Neural cell (in vitro differentiated cells): ENCODE measurements around the gene MYMK. TPM values are rescaled to one million over a fixed set of nuclear protein-coding genes. Genes with fewer than 3 reads are reported as not detected.

Experiments
- H2AFZ ChIP-seq: fragments of 200-600, 300-800 bp; sonication (generic), shearing (Covaris generic); 2 replicates; pipeline ENCODE4 v1.6.0; 2014; ENCODE audit warnings: low read depth, mild to moderate bottlenecking, antibody characterized with exemption, low read length, moderate library complexity
- H3F3A ChIP-seq: fragments of 200-600 bp; shearing (Covaris generic); 2 replicates; pipeline ENCODE4 v1.6.1; 2016; ENCODE audit warnings: mild to moderate bottlenecking, moderate library complexity, mixed read lengths, antibody characterized with exemption, low read length; ENCODE audit not compliant: insufficient read depth, poor library complexity, severe bottlenecking
- H3K27ac ChIP-seq: fragments of 200-600, 300-800 bp; sonication (generic), shearing (Covaris generic); 2 replicates; pipeline ENCODE4 v1.5.1; 2014; ENCODE audit warnings: mild to moderate bottlenecking, low read length, moderate library complexity
- H3K27me3 ChIP-seq: fragments of 300-800, 200-600 bp; sonication (generic), shearing (Covaris generic); 2 replicates; pipeline ENCODE4 v1.6.0; 2014; ENCODE audit warnings: mild to moderate bottlenecking, low read depth, low read length, moderate library complexity; ENCODE audit not compliant: insufficient read depth
- H3K36me3 ChIP-seq: fragments of 300-800, 200-600 bp; sonication (generic), shearing (Covaris generic); 2 replicates; pipeline ENCODE4 v1.5.1; 2014; ENCODE audit warnings: mild to moderate bottlenecking, antibody characterized with exemption, low read length, moderate library complexity; ENCODE audit not compliant: insufficient read depth
- H3K4me2 ChIP-seq: fragments of 300-800, 200-600 bp; sonication (generic), shearing (Covaris generic); 2 replicates; pipeline ENCODE4 v1.6.0; 2014; ENCODE audit warnings: mild to moderate bottlenecking, low read length
- H3K4me3 ChIP-seq: fragments of 300-800, 200-600 bp; sonication (generic), shearing (Covaris generic); 2 replicates; pipeline ENCODE4 v1.5.1; 2014; ENCODE audit warnings: mild to moderate bottlenecking, low read length, moderate library complexity
- H3K79me2 ChIP-seq: fragments of 200-600 bp; shearing (Covaris generic); replicated peaks from 2 replicates; pipeline ENCODE4 v1.6.0; 2014; ENCODE audit warnings: mild to moderate bottlenecking, low read length, moderate library complexity; ENCODE audit not compliant: insufficient read depth
- H3K9ac ChIP-seq: fragments of 300-800, 200-600 bp; sonication (generic), shearing (Covaris generic); 2 replicates; pipeline ENCODE4 v1.6.1; 2016; ENCODE audit warnings: mild to moderate bottlenecking, low read length, mixed read lengths
- H3K9me2 ChIP-seq: fragments of 200-600 bp; shearing (Covaris generic); 2 replicates; pipeline ENCODE4 v1.6.1; 2016; ENCODE audit warnings: mild to moderate bottlenecking, low read length, mixed read lengths; ENCODE audit not compliant: insufficient read depth
- H3K9me3 ChIP-seq: fragments of 200-600, 300-800 bp; sonication (generic), shearing (Covaris generic); 2 replicates; pipeline ENCODE4 v1.6.1; 2016; ENCODE audit warnings: mild to moderate bottlenecking, mixed run types, low read length, moderate library complexity, mixed read lengths
- H4K20me1 ChIP-seq: fragments of 200-600 bp; shearing (Covaris generic); 2 replicates; pipeline ENCODE4 v1.6.1; 2016; ENCODE audit warnings: mild to moderate bottlenecking, mixed run types; ENCODE audit not compliant: insufficient read depth
- EP300 ChIP-seq: fragments of 450-650 bp; conservative IDR thresholded peaks from 2 replicates; pipeline ENCODE4 v1.6.1; 2014; ENCODE audit warnings: antibody characterized with exemption, mild to moderate bottlenecking, moderate library complexity; ENCODE audit not compliant: poor library complexity, severe bottlenecking
- EZH2 ChIP-seq: fragments of 200-600, 300-800 bp; shearing (Covaris generic), sonication (generic); IDR thresholded peaks from 2 replicates; pipeline ENCODE4 v1.6.1; 2014; ENCODE audit warnings: antibody characterized with exemption, low read length, borderline replicate concordance, mild to moderate bottlenecking; ENCODE audit not compliant: insufficient read depth, poor library complexity, severe bottlenecking
- MXI1 ChIP-seq: fragments of 450-650 bp; conservative IDR thresholded peaks from 2 replicates; pipeline ENCODE4 v1.6.1; 2014; ENCODE audit warnings: antibody characterized with exemption, mild to moderate bottlenecking; ENCODE audit not compliant: poor library complexity, severe bottlenecking
- POLR2AphosphoS5 ChIP-seq: IDR thresholded peaks from 2 replicates; pipeline ENCODE4 v1.6.1; 2012
- RAD21 ChIP-seq: fragments of 450-650 bp; conservative IDR thresholded peaks from 2 replicates; pipeline ENCODE4 v1.6.1; 2014; ENCODE audit warnings: antibody characterized with exemption, mild to moderate bottlenecking, moderate library complexity
- SMC3 ChIP-seq: fragments of 450-650 bp; conservative IDR thresholded peaks from 2 replicates; pipeline ENCODE4 v1.6.1; 2014; ENCODE audit warnings: antibody characterized with exemption, mild to moderate bottlenecking, moderate library complexity; ENCODE audit not compliant: poor library complexity
- TAF1 ChIP-seq: IDR thresholded peaks from 2 replicates; pipeline ENCODE4 v1.6.1; 2012; ENCODE audit warnings: low read depth
- polyA plus RNA-seq: library from polyadenylated mRNA; depleted of rRNA; stranded (reverse); fragments of >200 nt; gene quantifications from 2 replicates; pipeline ENCODE4 v1.2.3, GENCODE V29; 2014
- TF ChIP-seq, protein P1 (sequence below): IDR thresholded peaks from 2 replicates; pipeline ENCODE4 v1.6.1; 2012; ENCODE audit warnings: borderline replicate concordance
- TF ChIP-seq, protein P2 (sequence below): fragments of 450-650 bp; IDR thresholded peaks from 2 replicates; pipeline ENCODE4 v1.5.1; 2014; ENCODE audit warnings: antibody characterized with exemption, mild to moderate bottlenecking, moderate library complexity; ENCODE audit not compliant: poor library complexity, severe bottlenecking

MYMK gene
- polyA plus RNA-seq, 1 donor from 2014 or later, result not detected

DNA sequence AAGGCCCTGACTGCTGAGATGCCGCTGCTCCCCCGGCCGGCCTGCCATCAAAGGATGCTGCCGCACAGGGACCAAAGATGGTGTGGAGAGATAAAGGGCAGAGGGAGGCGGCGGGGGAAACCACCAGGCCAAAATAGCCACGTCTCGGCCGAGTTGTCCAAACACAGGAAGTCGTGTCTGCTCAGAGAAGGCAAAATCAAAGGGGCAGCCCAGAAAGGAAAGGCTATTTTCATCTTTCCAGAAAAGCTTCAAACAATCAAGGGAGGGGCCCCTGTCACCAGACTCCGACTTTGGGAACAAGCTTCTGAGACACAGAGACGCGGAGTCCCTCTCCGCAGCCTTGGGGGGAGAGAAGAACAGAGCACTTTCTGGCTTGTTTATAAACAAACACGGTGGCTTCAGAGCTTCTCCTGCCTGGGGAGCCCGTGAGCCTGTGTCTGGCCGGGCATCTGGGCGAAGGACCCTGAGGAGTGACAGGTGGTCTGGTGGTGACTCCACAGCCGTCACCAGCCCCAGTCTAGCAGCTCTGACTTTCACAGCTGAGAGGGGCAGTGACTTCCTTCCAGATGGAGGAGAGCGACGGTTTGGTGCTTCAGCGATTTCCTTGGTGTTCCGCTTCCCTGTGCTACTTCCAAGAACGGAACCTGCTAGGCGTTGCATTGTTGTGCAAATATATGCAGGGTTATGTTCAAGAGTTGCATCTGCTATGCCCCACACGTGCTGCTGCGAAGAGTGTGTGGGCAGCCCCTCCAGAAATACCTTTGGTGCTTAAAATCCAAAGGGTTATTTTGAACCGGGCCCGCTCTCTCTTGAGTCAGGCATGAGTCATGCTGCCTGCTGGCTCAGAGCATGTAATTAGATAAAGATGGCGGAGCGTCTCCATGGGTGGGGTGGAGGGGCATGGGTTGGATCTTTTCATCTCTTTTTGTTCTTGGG is 33.7 kb upstream of the MYMK start:
- no peak overlapping the region for H3K27ac ChIP-seq
- TF ChIP-seq EZH2, result no peak
- H3K79me2 ChIP-seq, result no peaks in the 10 kb centered on the region
- no peaks in the 10 kb centered on the region for H3F3A ChIP-seq
- H3K4me3 ChIP-seq, result no peak overlapping the region
- H4K20me1 ChIP-seq, result no peaks in the 10 kb centered on the region
- no peaks in the 10 kb centered on the region for H3K9me2 ChIP-seq
- no peaks in the 10 kb centered on the region for H3K27me3 ChIP-seq
- H3K9me3 ChIP-seq, result no peaks in the 10 kb centered on the region
- no peaks in the 10 kb centered on the region for H3K36me3 ChIP-seq
- H2AFZ ChIP-seq, result no peak overlapping the region
- H3K9ac ChIP-seq, result no peak overlapping the region
- no peak overlapping the region for H3K4me2 ChIP-seq

DNA sequence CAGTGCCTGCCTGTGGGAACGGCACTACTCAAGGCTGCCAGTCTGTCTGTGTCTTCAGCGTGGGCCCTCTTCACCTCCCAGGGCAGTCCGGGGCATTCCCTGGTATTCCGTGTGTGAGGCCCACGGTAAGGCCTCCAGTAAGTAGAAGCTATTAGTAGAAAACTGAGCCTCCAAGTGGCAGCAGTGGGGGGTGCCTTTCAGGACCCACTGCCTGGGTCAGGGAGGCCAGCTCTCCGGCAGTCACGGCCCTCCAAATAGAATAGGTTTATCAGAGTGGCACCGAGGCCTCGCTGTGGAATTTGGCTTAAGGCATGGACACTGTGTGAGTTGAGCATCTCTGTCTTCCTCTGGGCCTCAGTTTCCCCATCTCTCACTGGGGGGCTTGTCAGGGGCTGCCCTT is 32.8 kb upstream of the MYMK start:
- Histone ChIP-seq H3F3A (no peaks in the 10 kb centered on the region), H3K79me2 (no peaks in the 10 kb centered on the region), H4K20me1 (no peaks in the 10 kb centered on the region), H3K9me3 (no peaks in the 10 kb centered on the region), H3K4me3 (no peak overlapping the region), H3K9ac (no peak overlapping the region), H3K27ac (no peak overlapping the region), H3K36me3 (no peaks in the 10 kb centered on the region), H3K4me2 (no peak overlapping the region), H3K27me3 (no peaks in the 10 kb centered on the region), H2AFZ (no peak overlapping the region), H3K9me2 (no peaks in the 10 kb centered on the region)
- TF ChIP-seq, protein P1, sequence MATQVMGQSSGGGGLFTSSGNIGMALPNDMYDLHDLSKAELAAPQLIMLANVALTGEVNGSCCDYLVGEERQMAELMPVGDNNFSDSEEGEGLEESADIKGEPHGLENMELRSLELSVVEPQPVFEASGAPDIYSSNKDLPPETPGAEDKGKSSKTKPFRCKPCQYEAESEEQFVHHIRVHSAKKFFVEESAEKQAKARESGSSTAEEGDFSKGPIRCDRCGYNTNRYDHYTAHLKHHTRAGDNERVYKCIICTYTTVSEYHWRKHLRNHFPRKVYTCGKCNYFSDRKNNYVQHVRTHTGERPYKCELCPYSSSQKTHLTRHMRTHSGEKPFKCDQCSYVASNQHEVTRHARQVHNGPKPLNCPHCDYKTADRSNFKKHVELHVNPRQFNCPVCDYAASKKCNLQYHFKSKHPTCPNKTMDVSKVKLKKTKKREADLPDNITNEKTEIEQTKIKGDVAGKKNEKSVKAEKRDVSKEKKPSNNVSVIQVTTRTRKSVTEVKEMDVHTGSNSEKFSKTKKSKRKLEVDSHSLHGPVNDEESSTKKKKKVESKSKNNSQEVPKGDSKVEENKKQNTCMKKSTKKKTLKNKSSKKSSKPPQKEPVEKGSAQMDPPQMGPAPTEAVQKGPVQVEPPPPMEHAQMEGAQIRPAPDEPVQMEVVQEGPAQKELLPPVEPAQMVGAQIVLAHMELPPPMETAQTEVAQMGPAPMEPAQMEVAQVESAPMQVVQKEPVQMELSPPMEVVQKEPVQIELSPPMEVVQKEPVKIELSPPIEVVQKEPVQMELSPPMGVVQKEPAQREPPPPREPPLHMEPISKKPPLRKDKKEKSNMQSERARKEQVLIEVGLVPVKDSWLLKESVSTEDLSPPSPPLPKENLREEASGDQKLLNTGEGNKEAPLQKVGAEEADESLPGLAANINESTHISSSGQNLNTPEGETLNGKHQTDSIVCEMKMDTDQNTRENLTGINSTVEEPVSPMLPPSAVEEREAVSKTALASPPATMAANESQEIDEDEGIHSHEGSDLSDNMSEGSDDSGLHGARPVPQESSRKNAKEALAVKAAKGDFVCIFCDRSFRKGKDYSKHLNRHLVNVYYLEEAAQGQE, result no peak

DNA sequence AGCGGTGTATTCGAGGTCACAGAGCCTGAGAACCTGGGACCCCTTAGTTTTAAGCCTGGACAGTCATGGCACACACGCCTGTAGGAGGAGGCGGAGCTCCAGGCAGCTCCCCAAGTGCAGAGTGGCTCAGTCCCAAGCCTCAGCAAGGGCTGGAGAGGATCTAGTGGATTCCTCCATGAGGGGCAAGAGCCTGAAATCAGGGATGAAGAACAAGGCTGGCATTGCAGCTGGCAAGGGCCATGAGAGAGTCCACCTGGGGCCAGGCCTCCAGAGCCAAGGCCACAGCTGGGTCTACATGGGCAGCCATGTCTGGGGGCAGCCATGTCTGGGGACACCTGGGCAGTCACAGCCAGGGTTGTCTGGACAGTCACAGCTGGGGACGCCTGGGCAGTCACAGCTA is 31.6 kb upstream of the MYMK start:
- Histone ChIP-seq H3K9ac (no peak overlapping the region), H3K9me2 (no peaks in the 10 kb centered on the region), H3K9me3 (no peaks in the 10 kb centered on the region), H3K79me2 (no peaks in the 10 kb centered on the region), H3K27ac (no peak overlapping the region), H3K36me3 (no peaks in the 10 kb centered on the region), H3K4me2 (no peak overlapping the region), H3F3A (no peaks in the 10 kb centered on the region), H2AFZ (no peak overlapping the region), H3K27me3 (no peaks in the 10 kb centered on the region), H4K20me1 (no peaks in the 10 kb centered on the region), H3K4me3 (no peak overlapping the region)
- TF ChIP-seq, protein P2, sequence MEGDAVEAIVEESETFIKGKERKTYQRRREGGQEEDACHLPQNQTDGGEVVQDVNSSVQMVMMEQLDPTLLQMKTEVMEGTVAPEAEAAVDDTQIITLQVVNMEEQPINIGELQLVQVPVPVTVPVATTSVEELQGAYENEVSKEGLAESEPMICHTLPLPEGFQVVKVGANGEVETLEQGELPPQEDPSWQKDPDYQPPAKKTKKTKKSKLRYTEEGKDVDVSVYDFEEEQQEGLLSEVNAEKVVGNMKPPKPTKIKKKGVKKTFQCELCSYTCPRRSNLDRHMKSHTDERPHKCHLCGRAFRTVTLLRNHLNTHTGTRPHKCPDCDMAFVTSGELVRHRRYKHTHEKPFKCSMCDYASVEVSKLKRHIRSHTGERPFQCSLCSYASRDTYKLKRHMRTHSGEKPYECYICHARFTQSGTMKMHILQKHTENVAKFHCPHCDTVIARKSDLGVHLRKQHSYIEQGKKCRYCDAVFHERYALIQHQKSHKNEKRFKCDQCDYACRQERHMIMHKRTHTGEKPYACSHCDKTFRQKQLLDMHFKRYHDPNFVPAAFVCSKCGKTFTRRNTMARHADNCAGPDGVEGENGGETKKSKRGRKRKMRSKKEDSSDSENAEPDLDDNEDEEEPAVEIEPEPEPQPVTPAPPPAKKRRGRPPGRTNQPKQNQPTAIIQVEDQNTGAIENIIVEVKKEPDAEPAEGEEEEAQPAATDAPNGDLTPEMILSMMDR, result no peak
- TF ChIP-seq RAD21 (no peak), EP300 (no peak), MXI1 (no peak), TAF1 (no peak), EZH2 (no peak), SMC3 (no peak), POLR2AphosphoS5 (no peak)
- TF ChIP-seq, protein P1, result no peak
